Fibroblast of villous mesenchyme (primary cell): ENCODE results near the gene FHL5. TPM values are rescaled to one million over a fixed set of nuclear protein-coding genes. Genes with fewer than 3 reads are reported as not detected.

Experiments used
- DNase-seq: peaks from one replicate; pipeline ENCODE4 v3.0.0-alpha.2; 2010; ENCODE audit warnings: low read depth
- H3K4me3 ChIP-seq: 2 replicates; pipeline ENCODE4 v1.5.1; 2011; ENCODE audit warnings: low read depth, mild to moderate bottlenecking, low read length
- total RNA-seq: library from RNA; depleted of rRNA; stranded (reverse); fragments of >200 nt; gene quantifications from 2 replicates; pipeline ENCODE4 v1.2.3, GENCODE V29; 2012
- TF ChIP-seq, protein P1 (sequence below): IDR thresholded peaks from 2 replicates; pipeline ENCODE4 v1.5.1; 2012; ENCODE audit warnings: low read depth, mild to moderate bottlenecking, low read length; ENCODE audit not compliant: insufficient read depth

The FHL5 gene
- total RNA-seq, 1 donor = not detected

GRCh38 chr6:96604420-96604819 lies 41.5 kb downstream of the FHL5 start:
- no peak overlapping the region for H3K4me3 ChIP-seq
- DNase-seq = no peak
- TF ChIP-seq, protein P1, sequence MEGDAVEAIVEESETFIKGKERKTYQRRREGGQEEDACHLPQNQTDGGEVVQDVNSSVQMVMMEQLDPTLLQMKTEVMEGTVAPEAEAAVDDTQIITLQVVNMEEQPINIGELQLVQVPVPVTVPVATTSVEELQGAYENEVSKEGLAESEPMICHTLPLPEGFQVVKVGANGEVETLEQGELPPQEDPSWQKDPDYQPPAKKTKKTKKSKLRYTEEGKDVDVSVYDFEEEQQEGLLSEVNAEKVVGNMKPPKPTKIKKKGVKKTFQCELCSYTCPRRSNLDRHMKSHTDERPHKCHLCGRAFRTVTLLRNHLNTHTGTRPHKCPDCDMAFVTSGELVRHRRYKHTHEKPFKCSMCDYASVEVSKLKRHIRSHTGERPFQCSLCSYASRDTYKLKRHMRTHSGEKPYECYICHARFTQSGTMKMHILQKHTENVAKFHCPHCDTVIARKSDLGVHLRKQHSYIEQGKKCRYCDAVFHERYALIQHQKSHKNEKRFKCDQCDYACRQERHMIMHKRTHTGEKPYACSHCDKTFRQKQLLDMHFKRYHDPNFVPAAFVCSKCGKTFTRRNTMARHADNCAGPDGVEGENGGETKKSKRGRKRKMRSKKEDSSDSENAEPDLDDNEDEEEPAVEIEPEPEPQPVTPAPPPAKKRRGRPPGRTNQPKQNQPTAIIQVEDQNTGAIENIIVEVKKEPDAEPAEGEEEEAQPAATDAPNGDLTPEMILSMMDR = no peak

DNA sequence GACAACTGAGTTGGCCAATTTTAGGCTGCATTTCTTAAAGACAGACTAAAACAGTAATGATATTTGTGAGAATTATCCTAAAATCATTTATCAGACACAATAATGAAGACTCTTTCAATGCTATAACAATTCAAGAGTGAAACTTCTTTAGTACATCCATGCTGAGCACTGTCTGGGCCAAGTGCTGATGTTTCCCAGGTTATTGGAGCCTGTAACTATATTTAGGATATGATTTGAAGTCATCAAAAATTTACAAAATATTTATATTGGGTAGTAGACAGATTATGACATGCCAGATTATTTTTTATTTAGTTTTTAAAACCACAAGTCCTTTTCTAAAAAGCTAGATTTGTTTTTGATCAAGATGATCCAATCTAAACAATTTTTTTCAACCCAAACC lies 45.1 kb downstream of the FHL5 start:
- no peak overlapping the region for H3K4me3 ChIP-seq
- DNase-seq = no peak
- TF ChIP-seq, protein P1 = no peak

DNA sequence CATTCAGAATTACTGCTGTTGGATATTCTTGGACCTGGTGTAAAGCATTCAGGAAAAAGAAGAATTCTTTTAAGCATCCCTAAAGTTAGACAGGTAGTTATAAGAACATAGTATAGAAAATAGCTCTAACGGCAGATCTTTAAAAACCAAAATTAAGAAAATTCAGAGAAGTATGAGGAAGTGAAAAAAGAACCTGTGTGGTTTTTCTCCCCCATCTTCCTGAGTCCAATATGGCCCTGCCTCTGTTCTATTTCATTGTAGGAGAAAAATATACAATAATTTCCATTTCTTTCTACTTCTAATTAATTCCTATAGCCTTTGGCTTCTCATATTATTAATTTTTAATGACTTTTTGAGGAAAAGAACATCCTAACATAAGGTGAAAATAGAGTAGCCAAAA lies 47.1 kb downstream of the FHL5 start:
- TF ChIP-seq, protein P1 = no peak

GRCh38 chr6:96611342-96611991 lies 48.5 kb downstream of the FHL5 start:
- TF ChIP-seq, protein P1 = no peak
- no peak overlapping the region for H3K4me3 ChIP-seq

More for the DNA sequence above, 47.1 kb downstream of the FHL5 start:
- no peak overlapping the region for H3K4me3 ChIP-seq
- no peak for DNase-seq

DNA sequence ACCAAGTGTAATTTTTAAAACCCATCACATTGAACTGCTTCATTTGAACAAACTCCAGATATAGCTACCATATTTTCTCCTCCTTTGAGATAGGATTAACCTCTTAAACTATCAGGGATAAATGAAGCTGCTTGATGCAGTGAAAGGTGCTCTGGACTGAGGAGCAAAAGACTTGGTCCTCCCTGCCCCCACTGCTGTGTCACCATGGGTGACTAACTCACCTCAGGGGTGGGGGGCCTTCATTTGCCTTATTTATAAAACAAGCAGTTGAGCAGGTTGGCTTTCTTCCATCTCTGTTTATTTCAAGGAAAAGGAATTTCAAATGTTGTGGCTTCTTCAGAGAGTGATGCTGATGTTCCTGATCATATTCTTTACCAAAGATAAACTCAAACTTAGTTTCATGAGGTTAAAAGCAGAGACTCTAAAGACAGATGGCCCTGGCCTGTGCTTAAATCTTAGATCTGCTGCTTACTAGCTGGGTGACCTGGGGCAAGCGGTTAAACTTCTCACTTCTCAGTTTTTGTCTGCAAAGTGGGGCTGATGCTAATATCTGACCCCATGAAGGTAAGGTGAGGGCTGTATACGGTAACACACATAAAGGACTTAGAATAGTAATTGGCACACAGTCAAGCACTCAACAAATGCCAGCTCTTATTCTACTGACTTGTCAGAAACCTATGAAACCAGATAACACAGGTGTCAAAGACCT lies 50.5 kb downstream of the FHL5 start:
- H3K4me3 ChIP-seq = no peak overlapping the region

More at GRCh38 chr6:96611342-96611991, 48.5 kb downstream of the FHL5 start:
- no peak for DNase-seq

DNA sequence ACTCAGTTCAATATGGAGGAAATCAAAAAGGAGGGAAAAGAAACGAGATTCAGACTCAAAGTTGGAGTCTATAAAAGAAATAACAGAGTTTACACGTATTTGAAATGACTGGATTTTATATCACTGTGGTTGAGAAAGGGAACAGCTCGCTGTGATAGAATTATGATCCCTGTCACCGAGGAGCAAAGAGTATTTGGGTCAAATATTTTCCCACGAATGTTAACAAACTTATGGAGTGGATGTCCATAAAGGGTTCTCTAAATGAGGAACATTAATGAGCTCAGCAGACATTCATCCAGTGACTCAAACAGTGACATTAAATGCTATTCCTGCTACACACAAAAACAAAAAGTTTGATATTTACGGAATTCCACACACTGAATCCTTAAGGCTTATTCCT lies 57.9 kb downstream of the FHL5 start:
- TF ChIP-seq, protein P1 = no peak
- no peak for DNase-seq
- H3K4me3 ChIP-seq = no peak overlapping the region

More for the DNA sequence above, 50.5 kb downstream of the FHL5 start:
- TF ChIP-seq, protein P1 = no peak
- no peak for DNase-seq
